A673 (cell line): ENCODE data around the gene EGFR. TPM values are rescaled to one million over a fixed set of nuclear protein-coding genes. Genes with fewer than 3 reads are reported as not detected.

Experiments used
- BruUV-seq: library from RNA; stranded (reverse); fragments of 400-500 nt; replicated peaks from 2 replicates; lab custom pipeline; 2021; lab: Mats Ljungman, UMichigan
- CTCF ChIA-PET: fragments of 300-600 bp; sonication (Branson Sonifier 250); formaldehyde crosslinking; loops from one replicate; lab custom pipeline; 2022; ENCODE audit warnings: antibody characterized with exemption; lab: Charles Lee
- POLR2A ChIA-PET: fragments of 300-600 bp; sonication (Branson Sonifier 250); formaldehyde crosslinking; loops from one replicate; lab custom pipeline; 2022; ENCODE audit warnings: antibody characterized with exemption; ENCODE audit not compliant: low non-redundant PET; lab: Charles Lee
- DNase-seq: peaks from one replicate; pipeline ENCODE4 v3.0.0-alpha.2; 2015; ENCODE audit warnings: low spot score
- H3K27ac ChIP-seq: fragments of 200-600 bp; sonication (generic); 2 replicates; pipeline ENCODE4 v1.5.1; 2016; ENCODE audit warnings: mixed run types, low read depth, mild to moderate bottlenecking, mixed read lengths, antibody characterized with exemption, low read length; ENCODE audit not compliant: poor library complexity, severe bottlenecking
- H3K27me3 ChIP-seq: fragments of 200-600 bp; sonication (generic); replicated peaks from 2 replicates; pipeline ENCODE4 v1.6.1; 2017; ENCODE audit warnings: mixed run types, low read depth, mild to moderate bottlenecking, mixed read lengths, antibody characterized with exemption, low read length; ENCODE audit not compliant: insufficient read depth, poor library complexity
- H3K36me3 ChIP-seq: fragments of 200-600 bp; sonication (generic); 2 replicates; pipeline ENCODE4 v1.6.1; 2016; ENCODE audit warnings: mixed run types, mild to moderate bottlenecking, mixed read lengths, antibody characterized with exemption, low read length; ENCODE audit not compliant: insufficient read depth, poor library complexity, severe bottlenecking
- H3K4me1 ChIP-seq: fragments of 200-600 bp; sonication (generic); 2 replicates; pipeline ENCODE4 v1.6.1; 2017; ENCODE audit warnings: mixed run types, mild to moderate bottlenecking, mixed read lengths, antibody characterized with exemption, low read length; ENCODE audit not compliant: insufficient read depth, poor library complexity, severe bottlenecking
- H3K4me3 ChIP-seq: fragments of 200-600 bp; sonication (generic); 2 replicates; pipeline ENCODE4 v1.5.1; 2016; ENCODE audit warnings: low read depth, mixed run types, mild to moderate bottlenecking, mixed read lengths, low read length; ENCODE audit not compliant: poor library complexity, severe bottlenecking
- H3K9me3 ChIP-seq: fragments of 200-600 bp; sonication (generic); 2 replicates; pipeline ENCODE4 v1.6.1; 2016; ENCODE audit warnings: mixed run types, low read depth, mild to moderate bottlenecking, mixed read lengths, antibody characterized with exemption, low read length; ENCODE audit not compliant: poor library complexity, severe bottlenecking
- EZH2 ChIP-seq: fragments of 200-600 bp; sonication (generic); IDR thresholded peaks from 2 replicates; pipeline ENCODE4 v1.6.1; 2017; ENCODE audit warnings: borderline replicate concordance, low read depth, mild to moderate bottlenecking, mixed read lengths, antibody characterized with exemption, low read length; ENCODE audit not compliant: poor library complexity, severe bottlenecking
- intact Hi-C: fragments of 100-400 bp; cut with micrococcal nuclease; formaldehyde crosslinking; loops from one replicate; pipeline ENCODE4 v1.10.0; 2022; ENCODE audit not compliant: unreplicated experiment
- total RNA-seq: library from RNA; stranded (reverse); gene quantifications from 2 replicates; pipeline ENCODE4 v1.2.3, GENCODE V29; 2021
- TF ChIP-seq, protein P1 (sequence below): fragments of 300-800, 200-600 bp; sonication (generic); conservative IDR thresholded peaks from 2 replicates; pipeline ENCODE4 v1.5.1; 2017; ENCODE audit warnings: low read depth, mild to moderate bottlenecking, antibody characterized with exemption, low read length, moderate library complexity, mixed read lengths

The EGFR gene
- total RNA-seq, 1 experiment from 2014 or later: 0.84 TPM

DNA sequence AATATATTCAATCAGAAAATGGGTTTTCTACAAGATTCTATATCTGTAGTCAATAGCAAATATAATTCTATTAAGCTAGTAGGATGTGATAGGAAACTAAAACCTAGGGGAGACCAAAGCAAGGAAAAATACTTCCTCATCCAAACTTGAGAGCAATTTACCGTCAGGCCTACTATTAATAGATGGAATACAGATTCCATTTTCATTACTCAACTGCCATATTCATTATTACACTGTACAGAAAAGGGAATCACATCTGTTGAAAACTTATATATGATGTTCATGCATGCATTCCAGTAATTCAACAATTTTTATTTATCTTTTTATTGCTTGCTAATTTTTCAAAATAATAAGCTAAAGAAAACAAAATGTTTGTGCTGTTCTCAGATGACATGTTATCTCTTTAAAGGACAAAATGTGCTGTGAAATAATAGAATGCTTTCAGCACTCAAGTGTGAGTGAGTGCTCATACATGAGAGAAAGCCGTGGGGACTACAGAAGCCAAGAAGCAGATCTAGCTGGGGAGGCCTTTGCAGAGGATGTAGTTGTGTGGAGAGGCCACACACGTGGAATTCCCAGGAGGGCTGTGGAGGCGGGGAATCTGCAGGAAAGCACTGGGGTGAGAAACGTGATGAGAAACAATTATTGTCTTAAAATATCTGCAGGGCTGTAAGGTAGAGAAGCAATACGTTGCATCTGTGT, 110.0 kb downstream of the EGFR start:
- DNase-seq: peak; percentile 29
- intact Hi-C loops: no loop called here
- peak overlapping the region; percentile 35 for H3K27ac ChIP-seq
- CTCF ChIA-PET: no interaction called here
- H3K4me3 ChIP-seq: no peak overlapping the region
- no TSS peak for BruUV-seq
- POLR2A ChIA-PET: no interaction called here
- H3K36me3 ChIP-seq: no peaks in the 10 kb centered on the region
- no peaks in the 10 kb centered on the region for H3K27me3 ChIP-seq
- no peaks in the 10 kb centered on the region for H3K9me3 ChIP-seq
- no peak for TF ChIP-seq EZH2
- TF ChIP-seq, protein P1, sequence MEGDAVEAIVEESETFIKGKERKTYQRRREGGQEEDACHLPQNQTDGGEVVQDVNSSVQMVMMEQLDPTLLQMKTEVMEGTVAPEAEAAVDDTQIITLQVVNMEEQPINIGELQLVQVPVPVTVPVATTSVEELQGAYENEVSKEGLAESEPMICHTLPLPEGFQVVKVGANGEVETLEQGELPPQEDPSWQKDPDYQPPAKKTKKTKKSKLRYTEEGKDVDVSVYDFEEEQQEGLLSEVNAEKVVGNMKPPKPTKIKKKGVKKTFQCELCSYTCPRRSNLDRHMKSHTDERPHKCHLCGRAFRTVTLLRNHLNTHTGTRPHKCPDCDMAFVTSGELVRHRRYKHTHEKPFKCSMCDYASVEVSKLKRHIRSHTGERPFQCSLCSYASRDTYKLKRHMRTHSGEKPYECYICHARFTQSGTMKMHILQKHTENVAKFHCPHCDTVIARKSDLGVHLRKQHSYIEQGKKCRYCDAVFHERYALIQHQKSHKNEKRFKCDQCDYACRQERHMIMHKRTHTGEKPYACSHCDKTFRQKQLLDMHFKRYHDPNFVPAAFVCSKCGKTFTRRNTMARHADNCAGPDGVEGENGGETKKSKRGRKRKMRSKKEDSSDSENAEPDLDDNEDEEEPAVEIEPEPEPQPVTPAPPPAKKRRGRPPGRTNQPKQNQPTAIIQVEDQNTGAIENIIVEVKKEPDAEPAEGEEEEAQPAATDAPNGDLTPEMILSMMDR: no peak
- H3K4me1 ChIP-seq: peaks cover 20% of the 10 kb centered on the region

DNA sequence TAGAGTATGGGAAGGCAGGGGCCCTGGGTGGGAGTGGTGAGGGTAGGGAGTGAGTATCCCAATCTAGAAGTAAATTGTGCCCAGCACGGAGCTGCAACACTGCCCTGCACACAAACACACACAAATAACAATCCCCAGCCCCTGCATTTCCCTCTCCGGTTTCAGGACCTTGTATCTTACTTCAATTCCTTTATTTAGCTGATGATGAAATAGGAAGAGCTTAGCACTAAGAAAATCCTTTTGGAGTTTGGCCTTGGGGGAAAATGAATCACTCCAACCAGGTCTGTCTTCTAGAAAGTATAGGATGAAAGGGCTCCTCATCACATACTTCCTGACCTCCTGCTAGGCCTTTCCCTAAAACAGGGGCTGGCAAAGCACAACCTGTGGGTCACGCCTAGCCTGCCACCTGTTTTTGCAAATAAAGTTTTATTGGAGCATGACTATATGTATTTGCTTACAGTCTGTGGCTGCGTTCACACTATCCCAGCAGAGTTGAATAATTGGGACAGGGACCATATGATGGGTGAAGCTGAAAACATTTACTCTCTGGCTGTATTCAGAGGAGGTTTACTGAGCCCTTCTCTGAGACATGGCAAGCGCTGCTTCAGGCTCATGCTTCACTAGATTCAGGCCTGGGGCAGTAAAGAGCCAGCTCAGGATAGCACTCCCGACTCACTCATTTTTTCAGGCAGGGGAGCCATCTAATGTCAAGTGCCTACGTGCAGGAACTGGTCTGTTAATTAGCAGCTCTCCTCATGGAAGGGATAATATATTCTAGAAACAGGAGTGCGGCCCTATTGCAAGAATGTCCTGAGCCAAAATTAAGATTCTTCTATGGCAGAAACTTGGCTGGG, 111.0 kb downstream of the EGFR start:
- no TSS peak for BruUV-seq
- ChIA-PET CTCF (no interaction called here), POLR2A (no interaction called here)
- no peaks in the 10 kb centered on the region for H3K9me3 ChIP-seq
- peaks cover 20% of the 10 kb centered on the region for H3K4me1 ChIP-seq
- H3K27me3 ChIP-seq: no peaks in the 10 kb centered on the region
- no peak for DNase-seq
- peak overlapping the region; percentile 35 for H3K27ac ChIP-seq
- intact Hi-C loops: no loop called here
- H3K36me3 ChIP-seq: no peaks in the 10 kb centered on the region
- H3K4me3 ChIP-seq: no peak overlapping the region
- TF ChIP-seq, protein P1: no peak
- TF ChIP-seq EZH2: no peak

DNA sequence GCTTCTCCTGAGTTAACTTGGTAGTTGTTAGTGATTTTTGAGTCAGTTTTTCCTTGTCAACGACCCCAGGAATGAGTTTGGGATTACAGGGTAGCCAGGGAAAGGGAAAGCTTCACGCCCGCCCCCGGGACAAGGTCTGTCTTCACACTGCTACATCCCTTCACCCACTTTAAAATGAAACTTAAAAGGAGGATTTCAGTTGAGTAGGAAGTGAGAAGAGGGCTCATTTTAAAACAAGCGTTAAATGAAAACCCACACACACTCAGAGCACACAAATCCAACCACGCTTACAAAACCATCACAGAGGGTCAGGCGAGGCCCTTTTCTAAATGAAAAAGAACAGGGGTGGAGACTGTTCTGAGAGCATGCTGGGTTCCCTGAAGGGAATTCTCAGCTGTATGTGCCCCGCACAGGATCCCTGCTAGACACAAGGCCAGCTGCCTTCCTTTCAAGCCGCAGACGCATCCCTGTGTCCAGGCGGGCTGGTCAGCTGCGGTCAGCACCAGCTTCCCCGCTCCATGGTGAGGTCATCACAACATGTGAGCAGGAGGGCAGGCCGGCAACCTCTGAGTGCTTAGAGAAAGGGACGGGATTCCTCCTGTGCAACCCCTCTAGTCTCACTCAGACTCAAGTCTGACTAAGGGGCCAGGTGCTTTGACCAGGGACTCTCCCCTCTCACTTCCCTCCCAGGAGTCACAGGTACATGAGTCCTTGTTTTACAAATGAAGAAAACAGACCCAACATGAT, 111.8 kb downstream of the EGFR start:
- intact Hi-C loops: no loop called here
- no peaks in the 10 kb centered on the region for H3K9me3 ChIP-seq
- ChIA-PET CTCF (no interaction called here), POLR2A (no interaction called here)
- H3K27ac ChIP-seq: no peak overlapping the region
- TF ChIP-seq, protein P1: no peak
- no peak for TF ChIP-seq EZH2
- peaks cover 20% of the 10 kb centered on the region for H3K4me1 ChIP-seq
- H3K4me3 ChIP-seq: no peak overlapping the region
- no peaks in the 10 kb centered on the region for H3K36me3 ChIP-seq
- no peaks in the 10 kb centered on the region for H3K27me3 ChIP-seq
- DNase-seq: no peak
- no TSS peak for BruUV-seq
